BE2C (cell line): ENCODE measurements around the gene DOK1.

ENCODE experiments used
- DNase-seq: peaks from one replicate; pipeline ENCODE4 v3.0.0-alpha.2; 2020
- H3K27me3 ChIP-seq: fragments of 250-450 bp; sonication (Bioruptor Pico); 2 replicates; pipeline ENCODE4 v1.5.1; 2020; ENCODE audit warnings: mild to moderate bottlenecking
- H3K36me3 ChIP-seq: fragments of 250-450 bp; sonication (Bioruptor Pico); 2 replicates; pipeline ENCODE4 v1.5.1; 2020; ENCODE audit warnings: mild to moderate bottlenecking
- H3K4me1 ChIP-seq: fragments of 250-450 bp; sonication (Bioruptor Pico); 2 replicates; pipeline ENCODE4 v1.5.1; 2020
- H3K4me3 ChIP-seq: 2 replicates; pipeline ENCODE4 v1.5.1; 2011; ENCODE audit warnings: low read depth, low read length
- H3K9me3 ChIP-seq: fragments of 250-450 bp; sonication (Bioruptor Pico); 2 replicates; pipeline ENCODE4 v1.5.1; 2020
- TF ChIP-seq, protein P1 (sequence below): IDR thresholded peaks from 2 replicates; pipeline ENCODE4 v1.5.1; 2012; ENCODE audit warnings: mild to moderate bottlenecking, low read depth, low read length

Gene DOK1

DNA sequence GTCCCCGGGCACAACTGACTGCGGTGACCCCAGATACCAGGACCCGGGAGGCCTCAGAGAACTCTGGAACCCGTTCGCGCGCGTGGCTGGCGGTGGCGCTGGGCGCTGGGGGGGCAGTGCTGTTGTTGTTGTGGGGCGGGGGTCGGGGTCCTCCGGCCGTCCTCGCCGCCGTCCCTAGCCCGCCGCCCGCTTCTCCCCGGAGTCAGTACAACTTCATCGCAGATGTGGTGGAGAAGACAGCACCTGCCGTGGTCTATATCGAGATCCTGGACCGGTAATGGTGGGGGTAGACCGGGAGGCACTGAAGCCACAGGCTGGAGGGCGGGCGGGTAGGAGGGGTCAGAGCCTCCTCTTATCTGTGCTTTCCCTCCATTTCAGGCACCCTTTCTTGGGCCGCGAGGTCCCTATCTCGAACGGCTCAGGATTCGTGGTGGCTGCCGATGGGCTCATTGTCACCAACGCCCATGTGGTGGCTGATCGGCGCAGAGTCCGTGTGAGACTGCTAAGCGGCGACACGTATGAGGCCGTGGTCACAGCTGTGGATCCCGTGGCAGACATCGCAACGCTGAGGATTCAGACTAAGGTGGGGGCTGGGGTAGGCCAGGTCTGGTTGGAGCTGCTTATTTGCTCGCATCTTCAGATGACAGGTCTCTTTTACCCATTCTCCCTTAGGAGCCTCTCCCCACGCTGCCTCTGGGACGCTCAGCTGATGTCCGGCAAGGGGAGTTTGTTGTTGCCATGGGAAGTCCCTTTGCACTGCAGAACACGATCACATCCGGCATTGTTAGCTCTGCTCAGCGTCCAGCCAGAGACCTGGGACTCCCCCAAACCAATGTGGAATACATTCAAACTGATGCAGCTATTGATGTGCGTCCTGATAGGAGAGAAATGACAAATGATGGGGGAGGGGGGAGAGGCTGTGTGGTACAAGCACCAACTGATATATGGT is 24.0 kb upstream of the DOK1 start:
- no peaks in the 10 kb centered on the region for H3K27me3 ChIP-seq
- H3K4me3 ChIP-seq: peak overlapping the region; percentile 87
- TF ChIP-seq, protein P1, sequence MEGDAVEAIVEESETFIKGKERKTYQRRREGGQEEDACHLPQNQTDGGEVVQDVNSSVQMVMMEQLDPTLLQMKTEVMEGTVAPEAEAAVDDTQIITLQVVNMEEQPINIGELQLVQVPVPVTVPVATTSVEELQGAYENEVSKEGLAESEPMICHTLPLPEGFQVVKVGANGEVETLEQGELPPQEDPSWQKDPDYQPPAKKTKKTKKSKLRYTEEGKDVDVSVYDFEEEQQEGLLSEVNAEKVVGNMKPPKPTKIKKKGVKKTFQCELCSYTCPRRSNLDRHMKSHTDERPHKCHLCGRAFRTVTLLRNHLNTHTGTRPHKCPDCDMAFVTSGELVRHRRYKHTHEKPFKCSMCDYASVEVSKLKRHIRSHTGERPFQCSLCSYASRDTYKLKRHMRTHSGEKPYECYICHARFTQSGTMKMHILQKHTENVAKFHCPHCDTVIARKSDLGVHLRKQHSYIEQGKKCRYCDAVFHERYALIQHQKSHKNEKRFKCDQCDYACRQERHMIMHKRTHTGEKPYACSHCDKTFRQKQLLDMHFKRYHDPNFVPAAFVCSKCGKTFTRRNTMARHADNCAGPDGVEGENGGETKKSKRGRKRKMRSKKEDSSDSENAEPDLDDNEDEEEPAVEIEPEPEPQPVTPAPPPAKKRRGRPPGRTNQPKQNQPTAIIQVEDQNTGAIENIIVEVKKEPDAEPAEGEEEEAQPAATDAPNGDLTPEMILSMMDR: no peak
- peaks cover 28% of the 10 kb centered on the region for H3K36me3 ChIP-seq
- no peaks in the 10 kb centered on the region for H3K4me1 ChIP-seq
- H3K9me3 ChIP-seq: no peaks in the 10 kb centered on the region
- peak; percentile 35 for DNase-seq

DNA sequence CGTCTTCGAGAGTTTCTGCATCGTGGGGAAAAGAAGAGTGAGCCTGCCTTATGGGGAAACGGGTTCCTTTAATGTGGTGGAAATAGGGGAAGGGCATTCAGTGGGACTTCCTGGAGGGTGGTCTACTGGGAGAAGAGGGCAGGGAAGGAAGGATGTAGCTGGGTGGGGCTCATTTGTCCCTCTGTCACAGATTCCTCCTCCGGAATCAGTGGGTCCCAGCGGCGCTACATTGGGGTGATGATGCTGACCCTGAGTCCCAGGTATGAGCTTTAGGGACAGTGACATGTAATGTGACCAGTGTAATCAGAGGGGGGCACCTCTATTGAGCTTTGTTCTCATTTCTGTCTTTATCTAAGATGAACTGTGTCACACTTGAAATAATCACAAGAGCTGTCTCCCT is 22.9 kb upstream of the DOK1 start:
- H3K4me1 ChIP-seq: no peaks in the 10 kb centered on the region
- H3K36me3 ChIP-seq: peaks cover 16% of the 10 kb centered on the region
- no peaks in the 10 kb centered on the region for H3K27me3 ChIP-seq
- no peak for DNase-seq
- TF ChIP-seq, protein P1: no peak
- H3K9me3 ChIP-seq: no peaks in the 10 kb centered on the region
- no peak overlapping the region; the same call in 1 of the 2 replicates for H3K4me3 ChIP-seq

DNA sequence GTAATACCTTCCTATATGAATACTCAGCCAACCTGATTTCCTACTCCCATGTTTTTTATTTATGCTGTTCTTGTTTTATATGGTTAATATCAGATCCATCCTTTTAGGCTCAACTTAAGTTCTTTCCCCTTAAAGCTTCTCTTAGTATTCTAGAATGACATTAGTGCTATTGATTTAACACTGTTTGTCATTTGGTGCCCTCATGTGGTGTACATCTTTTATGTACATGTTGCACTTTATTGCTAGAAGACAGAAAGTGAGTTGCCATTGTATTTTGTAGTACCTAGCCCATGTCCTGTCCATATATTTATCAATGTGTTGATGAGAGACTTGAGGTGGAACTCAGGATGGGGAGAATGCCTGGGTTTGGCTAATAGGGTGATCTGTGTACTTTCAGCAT is 22.3 kb upstream of the DOK1 start:
- Histone ChIP-seq H3K4me1 (no peaks in the 10 kb centered on the region), H3K9me3 (no peaks in the 10 kb centered on the region), H3K27me3 (no peaks in the 10 kb centered on the region), H3K4me3 (no peak overlapping the region), H3K36me3 (peaks cover 11% of the 10 kb centered on the region)
- TF ChIP-seq, protein P1: peak; percentile 33; the same call in 1 of the 2 replicates
- DNase-seq: no peak

DNA sequence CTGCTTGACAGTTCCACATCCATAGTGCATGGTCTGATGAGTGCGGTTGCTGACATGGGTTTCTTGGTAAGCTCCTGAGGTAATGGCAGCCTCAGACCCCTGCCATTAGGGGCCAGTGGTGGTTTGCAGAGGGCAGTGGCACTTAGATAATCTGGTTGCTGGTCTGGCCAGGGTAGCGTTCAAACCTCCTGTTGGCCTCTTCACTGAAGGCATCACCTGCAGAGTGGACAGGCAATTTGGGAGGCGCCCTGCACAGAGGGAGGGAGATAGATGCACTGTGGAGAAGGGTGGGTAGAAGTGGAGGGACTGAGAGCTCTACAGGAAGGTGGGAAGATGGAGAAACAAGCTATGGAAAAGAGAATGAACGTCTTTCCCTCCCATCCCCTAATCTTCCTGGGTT is 21.1 kb upstream of the DOK1 start:
- no peaks in the 10 kb centered on the region for H3K4me1 ChIP-seq
- TF ChIP-seq, protein P1: no peak
- H3K9me3 ChIP-seq: no peaks in the 10 kb centered on the region
- H3K4me3 ChIP-seq: no peak overlapping the region
- DNase-seq: no peak
- no peaks in the 10 kb centered on the region for H3K27me3 ChIP-seq
- peaks cover 5% of the 10 kb centered on the region; the same call in 1 of the 2 replicates for H3K36me3 ChIP-seq

DNA sequence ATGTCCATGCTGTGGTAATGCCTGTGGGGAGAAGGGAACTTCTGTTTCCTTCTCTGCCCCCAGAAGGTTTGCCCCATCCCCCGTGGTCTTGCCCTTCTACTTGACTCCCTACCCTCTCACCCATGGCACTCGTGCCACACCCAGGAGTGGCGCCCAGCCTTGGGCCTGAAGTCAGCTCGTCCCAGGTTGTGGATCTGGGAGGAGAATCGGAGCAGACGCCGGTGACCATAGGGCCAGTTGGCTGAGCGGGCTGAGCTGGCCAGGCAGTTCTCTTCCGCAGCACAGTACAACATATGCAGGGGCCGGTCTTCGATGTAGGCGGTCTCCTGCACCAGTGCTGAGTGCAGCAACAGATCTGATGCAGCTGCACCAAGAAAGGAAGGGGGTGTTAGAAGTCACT is 20.1 kb upstream of the DOK1 start:
- DNase-seq: no peak
- Histone ChIP-seq H3K36me3 (peaks cover 5% of the 10 kb centered on the region; the same call in 1 of the 2 replicates), H3K4me3 (no peak overlapping the region), H3K9me3 (no peaks in the 10 kb centered on the region), H3K27me3 (no peaks in the 10 kb centered on the region), H3K4me1 (no peaks in the 10 kb centered on the region)
- TF ChIP-seq, protein P1: no peak

DNA sequence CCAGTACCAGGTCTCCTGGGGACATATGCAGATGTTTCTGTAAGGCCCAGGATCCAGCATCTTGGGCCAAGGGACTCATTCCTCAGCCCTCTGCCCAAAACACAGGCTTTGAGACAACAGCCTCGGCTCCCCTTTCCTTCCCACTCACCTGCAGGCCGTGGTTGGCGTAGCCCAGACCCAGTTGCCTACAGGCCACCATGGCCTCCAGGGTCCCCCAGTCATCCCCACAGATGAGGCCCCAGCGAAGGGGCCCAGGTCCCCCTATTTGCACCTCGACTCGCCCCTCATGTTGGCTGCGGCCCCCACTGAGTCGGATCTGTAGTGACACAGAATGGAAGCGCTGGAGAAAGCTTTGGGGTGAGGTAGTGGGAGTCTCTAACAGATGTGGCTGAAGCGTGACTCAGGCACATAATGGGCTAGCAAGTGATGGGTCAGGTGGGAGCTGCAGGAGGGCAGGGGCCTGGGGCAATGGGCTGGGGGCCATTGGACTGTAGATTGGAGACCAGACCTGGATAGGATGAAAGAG is 19.0 kb upstream of the DOK1 start:
- no peak for DNase-seq
- TF ChIP-seq, protein P1: no peak

More for the DNA sequence above, 19.0 kb upstream of the DOK1 start:
- Histone ChIP-seq H3K9me3 (no peaks in the 10 kb centered on the region), H3K27me3 (no peaks in the 10 kb centered on the region), H3K36me3 (peaks cover 5% of the 10 kb centered on the region; the same call in 1 of the 2 replicates), H3K4me1 (no peaks in the 10 kb centered on the region), H3K4me3 (no peak overlapping the region)
